Measurements from ENCODE around the gene FOXD3.

Gene FOXD3

DNA sequence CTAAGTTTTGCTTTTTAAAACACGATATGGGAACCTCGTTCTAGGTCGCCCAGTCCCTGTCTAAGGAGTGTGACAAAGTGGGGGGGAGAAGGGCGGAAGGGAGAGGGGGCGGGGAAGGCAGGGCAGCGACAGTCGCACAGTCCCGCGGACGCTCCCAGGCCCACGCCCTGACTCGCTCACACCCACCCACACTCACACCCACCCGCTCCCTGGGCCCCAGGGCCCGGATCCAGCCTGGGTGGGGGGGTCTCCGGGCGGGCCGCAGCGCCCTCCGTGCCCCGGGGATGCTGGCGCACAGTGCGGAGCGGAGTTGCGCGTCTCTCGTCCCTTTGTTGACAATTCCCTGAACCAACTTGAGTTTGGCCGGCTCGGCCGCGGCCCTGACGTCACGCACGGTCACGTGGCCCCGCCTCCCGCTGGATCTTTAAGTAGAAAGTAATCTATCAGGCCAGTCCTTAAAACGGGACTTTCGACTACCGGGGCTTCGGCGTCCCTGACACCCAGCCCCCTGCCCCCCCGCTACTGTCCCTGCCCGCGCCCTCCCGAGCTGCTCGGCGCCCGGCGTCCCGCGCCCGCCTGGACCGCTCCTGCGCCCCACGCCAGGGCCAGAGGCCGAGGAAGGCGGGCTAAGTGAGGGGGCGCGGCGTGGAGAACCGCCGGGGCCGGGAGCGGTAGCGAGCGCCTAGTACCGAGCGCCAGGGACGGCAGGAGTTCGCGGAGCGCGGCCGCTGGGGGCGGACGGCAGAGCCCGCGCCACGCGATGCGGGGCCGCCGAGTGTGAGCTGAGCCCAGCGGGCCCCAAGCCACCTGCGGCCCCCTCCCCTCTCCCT, at the start of gene FOXD3:
TSS of gene FOXD3 (plus strand) at position 454 of the 830 bp plus-strand sequence. CDS start 492 bp downstream, outside the sequence.
- peak; percentile 63 for DNase-seq

DNA sequence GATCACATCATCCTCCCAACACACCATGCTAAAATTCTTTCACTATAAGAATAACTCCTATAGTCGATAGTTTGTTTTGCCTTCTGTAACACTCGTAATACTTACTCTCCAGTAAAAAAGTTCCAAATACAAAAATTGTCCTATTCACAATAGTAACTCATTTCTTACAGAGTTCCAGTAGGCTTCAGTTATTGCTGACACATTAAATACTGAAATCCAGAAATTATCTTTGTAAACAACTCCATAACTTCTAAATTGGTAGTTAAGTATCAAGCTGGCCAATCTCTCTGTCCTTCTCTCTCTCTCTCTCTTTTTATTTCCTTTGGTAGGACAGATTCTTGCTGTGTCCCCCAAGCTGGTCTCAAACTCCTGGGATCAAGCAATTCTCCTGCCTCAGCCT, 49.6 kb upstream of the FOXD3 start:
- DNase-seq = no peak

DNA sequence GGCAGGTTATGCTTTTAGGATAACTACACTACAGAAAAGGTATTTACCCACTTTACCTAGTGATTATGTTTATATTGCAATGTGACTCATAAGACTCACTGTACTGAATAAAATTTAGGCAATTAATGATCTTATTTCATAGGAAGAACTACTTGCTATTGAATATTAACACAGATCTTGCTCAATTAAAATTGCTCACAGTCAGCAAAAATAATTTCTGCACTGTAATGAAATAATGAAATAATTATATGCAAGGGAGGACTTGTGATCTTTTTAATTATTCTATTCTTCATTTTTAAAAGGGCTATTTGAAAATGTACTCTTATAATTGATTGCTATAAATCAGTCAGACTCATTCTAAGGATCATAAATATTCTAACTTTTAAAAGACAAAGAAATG, 48.0 kb upstream of the FOXD3 start:
- no peak for DNase-seq

DNA sequence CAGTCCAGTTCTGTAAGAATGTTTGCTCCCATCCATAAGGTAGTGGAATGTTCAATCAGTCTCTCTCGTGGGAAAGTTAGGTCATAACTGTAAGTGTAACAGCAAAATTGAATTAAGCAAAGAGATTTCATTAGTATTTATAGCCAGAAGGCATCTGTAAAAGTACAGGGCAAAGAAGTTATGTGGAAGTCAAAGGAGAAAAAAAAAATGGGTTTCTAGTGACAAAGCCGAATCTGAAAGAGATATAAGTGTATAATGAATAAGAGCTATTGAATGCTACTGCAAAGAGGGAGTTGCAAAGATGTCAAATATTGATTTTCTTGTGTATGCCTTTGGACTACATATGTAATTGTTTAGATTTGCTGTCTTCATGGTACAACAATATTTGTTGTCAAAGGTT, 47.4 kb upstream of the FOXD3 start:
- no peak for DNase-seq

GRCh38 chr1:63276624-63277023, 45.7 kb upstream of the FOXD3 start:
- DNase-seq = no peak

DNA sequence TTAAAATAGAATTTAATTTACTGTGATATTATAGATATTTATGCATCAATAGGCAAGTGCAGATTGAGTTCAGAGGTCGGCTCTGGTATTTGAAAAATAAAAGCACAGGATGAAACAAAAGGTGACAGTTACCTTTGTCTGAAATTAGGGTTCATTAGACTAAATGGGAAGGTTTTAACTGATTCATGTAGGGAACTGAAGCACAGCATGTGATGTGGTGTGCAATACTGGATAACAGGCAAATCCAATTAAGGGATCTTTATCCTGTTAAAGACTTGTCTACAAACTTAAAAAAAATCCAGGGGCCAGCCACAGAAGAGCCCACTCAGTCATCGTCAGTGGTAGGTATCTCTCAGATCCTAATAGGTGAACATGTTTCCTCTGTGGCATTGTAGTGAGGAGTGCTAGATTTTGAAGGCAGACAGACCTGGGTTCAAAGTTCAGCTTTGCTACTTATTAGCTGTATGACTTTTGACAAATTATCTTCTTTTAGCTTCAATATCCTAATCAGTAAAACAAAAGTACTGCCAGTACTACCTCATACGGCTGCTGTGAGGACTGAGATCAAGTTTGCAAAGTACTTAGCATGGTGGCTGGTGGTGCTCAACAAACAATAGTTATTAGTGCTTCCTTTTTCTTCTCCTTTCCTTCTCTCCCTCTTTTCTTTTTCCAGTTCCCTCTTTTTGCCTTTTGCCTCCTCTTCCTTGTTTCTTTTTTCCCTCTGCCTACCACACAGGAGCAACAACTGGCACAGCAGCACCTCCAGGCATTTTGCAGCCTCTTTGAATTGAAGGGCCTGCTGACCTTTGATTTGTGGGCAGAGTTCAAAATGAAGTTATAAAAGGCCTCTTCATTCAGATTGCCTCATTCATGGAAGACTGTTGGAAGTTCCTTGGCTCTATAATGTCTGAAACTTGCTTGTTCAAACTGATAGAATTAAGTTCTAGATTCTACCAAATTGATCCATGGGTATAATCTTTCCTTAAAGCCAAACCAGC, 44.9 kb upstream of the FOXD3 start:
- DNase-seq = no peak

DNA sequence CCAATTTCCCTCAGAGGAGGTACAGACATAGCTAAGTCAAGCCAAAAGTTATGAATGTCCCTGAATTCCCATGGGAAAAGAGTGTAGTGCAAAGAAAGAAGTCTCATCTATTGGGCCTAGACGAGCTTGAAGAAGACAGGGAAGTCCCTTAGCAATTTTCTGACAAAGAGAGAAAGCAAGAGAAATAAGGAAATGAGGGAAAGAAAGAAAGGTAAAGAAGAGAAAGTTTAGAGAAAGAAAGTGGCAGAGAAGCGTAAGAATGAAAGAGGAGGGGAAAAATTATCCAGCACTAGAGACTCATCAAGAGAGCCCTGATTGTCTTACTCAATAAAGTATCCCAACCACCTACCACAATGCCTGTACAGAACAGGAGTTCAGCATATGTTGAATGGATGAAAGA, 40.6 kb upstream of the FOXD3 start:
- no peak for DNase-seq

GRCh38 chr1:63289135-63289534, 33.2 kb upstream of the FOXD3 start:
- DNase-seq = no peak

DNA sequence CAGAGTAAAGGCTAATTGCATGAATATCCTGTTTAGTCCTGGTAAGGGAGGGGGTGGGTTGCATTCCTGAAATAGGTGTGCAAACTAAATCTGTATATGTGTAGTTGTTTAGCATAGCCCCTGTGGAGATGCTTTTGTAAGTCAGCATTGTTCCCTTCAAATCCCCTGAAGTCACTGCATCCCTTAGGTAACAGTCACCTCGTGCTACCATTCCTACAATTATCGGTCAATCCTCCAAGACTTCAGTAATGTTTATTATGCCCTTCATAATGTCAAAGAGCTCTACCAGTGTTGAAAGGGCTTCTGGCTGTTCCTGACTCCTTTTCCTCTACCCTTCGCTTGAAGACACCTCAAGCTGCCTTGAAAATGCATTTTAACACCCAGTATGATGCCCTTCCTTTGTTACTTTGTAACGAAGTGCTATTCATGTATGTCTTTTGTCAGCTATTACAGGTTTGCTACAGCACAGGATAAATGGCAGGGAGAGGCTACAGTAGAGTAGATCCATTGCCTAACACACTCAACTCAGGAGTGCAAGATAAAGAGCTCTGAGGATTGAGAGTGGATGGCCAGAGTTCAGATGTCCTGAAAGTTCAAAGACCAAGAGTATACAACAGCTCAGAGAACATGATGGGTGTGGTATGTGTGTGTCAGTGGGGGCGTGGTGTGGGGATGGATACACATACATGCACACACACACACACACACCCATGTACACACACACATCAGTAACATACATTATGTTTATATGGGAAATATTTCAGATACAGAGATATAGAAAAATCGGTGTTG, 27.4 kb upstream of the FOXD3 start:
- DNase-seq = no peak

DNA sequence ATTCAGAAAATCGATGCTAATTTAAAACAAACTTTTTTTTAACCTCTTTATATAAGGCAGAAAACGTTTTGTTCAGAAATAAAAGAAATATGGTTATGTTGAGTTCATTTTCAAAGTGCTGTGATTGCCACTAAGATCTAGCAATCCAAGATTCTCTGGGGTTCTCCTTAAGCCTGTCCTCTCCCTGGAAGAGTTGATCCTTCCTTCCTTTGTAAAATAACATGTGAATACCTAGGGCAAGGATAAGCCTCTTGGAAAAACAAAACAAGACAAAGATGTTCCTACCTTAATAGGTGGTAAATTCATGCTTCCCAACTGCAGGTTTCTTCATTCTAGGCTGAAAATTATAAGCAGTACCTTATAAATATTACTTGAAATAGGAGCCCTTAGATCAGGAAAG, 18.0 kb upstream of the FOXD3 start:
- no peak for DNase-seq

DNA sequence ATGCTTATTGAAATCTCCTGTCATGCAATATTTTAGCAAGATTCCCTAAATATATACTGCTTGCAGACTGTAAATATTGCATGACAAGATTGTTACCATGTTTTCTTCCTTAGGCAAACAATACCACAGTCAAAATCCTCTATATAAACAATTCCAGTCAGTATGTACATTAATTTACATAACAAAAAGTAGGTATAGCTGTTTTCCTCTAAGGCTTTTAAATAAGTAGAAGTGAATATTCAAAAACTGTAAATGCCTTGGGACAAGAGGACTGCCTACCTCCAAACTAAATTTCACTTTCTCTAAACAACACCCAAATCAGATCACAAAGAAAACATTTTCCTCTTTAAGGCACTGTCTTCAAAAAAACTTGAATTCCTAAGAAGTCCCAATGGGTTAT, 17.3 kb upstream of the FOXD3 start:
- no peak for DNase-seq

GRCh38 chr1:63307196-63307794, 15.1 kb upstream of the FOXD3 start:
- no peak for DNase-seq

GRCh38 chr1:63316598-63316983, 5.8 kb upstream of the FOXD3 start:
- peak; percentile 36 for DNase-seq

DNA sequence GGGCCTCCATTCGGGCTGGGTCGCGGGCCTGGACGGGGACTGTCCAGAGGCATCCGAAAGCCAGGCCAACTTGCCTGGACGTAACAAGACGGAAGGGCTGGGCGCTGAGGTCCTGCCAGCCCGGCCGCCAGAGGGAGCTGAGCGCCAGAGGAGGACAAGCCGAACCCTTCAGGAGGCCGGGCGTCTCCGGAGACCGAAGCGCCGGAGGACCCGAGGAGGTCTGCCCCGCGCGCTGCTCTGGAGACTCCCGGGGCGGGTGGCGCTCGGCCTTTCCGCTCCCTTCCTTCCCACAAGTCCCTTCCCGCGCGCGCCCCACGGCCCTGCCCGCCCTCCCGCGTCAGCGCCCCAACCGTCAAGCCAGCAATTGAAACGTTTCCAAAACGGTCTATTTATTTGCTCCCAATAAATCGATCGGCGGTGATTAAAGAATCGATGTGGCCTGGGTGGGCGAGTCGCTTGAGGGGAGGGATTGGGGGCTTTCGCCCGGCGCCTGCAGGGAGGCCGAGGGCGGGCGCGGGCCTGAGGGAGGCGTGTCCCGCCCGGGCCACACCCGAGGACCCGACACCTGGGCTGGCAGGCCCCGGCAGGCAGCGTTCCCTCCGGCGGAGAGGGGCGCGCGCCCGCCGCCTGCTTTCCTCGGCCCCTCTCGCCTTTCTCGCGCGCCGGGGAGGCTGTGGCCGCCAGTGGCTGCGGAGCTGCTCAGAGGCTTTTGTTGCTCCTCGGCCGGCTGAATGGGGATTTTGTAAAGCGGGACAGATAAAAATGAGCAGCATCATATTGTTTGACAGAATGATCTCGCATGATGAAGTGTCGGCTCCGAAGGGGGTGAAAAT, 5.2 kb upstream of the FOXD3 start:
- peak; percentile 53 for DNase-seq

- no peak for DNase-seq
Measured at GRCh38 chr1:63317817-63318152, 4.6 kb upstream of the FOXD3 start.

DNA sequence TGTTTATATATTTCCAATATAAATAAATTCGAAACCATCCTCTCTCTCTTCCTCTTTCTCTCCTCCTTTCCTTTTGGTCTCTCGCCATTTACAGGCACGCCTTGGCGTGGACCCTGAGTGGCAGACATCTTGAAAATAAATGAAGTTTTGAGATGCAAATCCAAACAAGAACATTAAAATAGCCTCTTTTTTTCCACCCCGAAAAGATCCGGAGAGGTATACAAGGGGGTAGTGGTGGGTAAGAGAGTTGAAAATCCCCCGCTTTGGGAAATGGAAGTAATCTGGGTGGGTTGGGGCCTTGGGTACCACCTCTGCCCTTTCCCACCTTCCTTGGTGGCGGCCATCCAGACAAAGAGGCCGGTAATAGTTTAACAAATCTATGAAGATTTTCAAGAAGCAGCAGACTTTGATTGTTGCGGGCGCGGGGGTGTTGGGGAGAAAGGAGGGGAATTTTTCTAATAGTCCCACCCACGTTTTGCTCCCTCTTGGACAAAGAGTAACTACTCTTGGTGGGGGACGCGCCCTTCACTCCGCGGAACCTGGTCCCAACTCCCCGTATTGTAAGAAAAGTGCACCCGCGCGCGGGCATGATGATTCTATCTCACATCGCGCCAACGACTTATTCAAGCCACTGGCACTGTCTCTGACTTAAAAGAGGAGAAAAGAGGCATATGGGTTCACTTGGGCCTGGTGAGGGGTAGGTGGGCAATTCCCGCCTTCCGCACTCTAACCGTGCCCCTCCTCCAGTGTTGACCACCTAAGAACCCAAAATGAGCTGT, 4.0 kb upstream of the FOXD3 start:
- peak; percentile 40 for DNase-seq

DNA sequence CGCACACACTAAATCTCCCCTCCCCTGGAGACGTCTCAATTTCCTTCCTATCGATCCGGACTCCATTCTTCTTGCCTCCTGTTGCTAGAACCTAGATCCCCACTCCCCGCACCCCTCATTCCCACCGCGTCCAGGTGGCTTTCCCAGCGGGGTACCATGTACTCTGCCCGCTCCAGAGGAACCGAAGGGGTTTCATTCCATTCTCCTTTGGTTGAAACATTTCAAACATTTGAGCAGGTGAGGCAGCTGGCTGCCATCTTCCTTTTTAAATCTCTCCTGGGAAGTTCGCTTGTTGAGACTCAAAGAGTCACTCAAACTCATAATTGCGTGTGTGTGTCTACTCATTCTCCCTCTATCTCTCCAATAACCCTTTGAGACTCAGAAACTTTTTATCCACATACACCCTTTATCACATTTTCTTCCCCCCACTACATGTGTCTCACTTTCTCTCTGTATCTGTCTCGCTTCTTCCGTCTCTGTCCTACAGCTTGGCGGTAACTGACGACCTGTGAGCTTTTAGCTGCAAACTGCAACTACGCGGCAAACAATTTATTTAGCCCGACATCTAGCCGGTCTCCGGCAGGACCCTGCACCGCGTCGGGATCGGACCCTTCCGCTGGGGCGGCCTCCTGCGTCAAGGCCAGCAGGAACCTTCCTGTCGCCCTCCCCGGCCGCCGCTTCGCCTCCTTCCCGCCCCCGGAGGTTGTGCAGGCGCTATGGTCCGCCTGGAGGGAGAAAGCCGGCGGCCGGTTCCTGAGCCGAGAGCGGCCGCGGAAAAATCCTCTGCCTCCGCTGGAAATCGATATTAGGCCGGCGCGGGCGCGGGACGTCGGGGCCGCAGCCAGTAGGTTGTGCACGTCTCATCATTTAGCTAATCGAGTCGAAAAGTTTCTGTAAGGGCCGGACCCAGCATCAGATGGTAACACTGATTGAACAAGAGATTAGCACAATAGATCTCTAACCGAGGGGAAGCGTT, 3.0 kb upstream of the FOXD3 start:
- DNase-seq = peak; percentile 38

GRCh38 chr1:63320022-63320721, 2.2 kb upstream of the FOXD3 start:
- peak; percentile 53 for DNase-seq
